Thymus (tissue), 14 donors: ENCODE results near the gene RPL29. TPM values are rescaled to one million over a fixed set of nuclear protein-coding genes. Genes with fewer than 3 reads are reported as not detected.
"Not testable (repeated sequence)": the region's sequence is repeated elsewhere in the genome, so short reads cannot be mapped to it uniquely, and the experiment has no call there.

ENCODE experiments used
- DNase-seq, 9 donors: peaks; one replicate each; pipeline ENCODE4 v3.0.0-alpha.2; 2013; ENCODE audit warnings: low spot score in 9 of 9, low read depth in 6 of 9, missing footprints in 1 of 9
- H3K27ac ChIP-seq, 2 donors: one replicate each; pipeline ENCODE4 v1.5.1; 2013; ENCODE audit warnings: control low read depth in 1 of 2, low read depth in 1 of 2, low read length in 1 of 2, mild to moderate bottlenecking in 1 of 2, moderate library complexity in 1 of 2
- H3K27me3 ChIP-seq, 2 donors: one replicate each; pipeline ENCODE4 v1.5.1; 2013; ENCODE audit warnings: low read length in 1 of 2; ENCODE audit not compliant: control insufficient read depth in 2 of 2, insufficient read depth in 1 of 2
- H3K36me3 ChIP-seq, 2 donors: one replicate each; pipeline ENCODE4 v1.5.1; 2013; ENCODE audit warnings: low read length in 1 of 2, mild to moderate bottlenecking in 1 of 2, moderate library complexity in 1 of 2; ENCODE audit not compliant: control insufficient read depth in 2 of 2, insufficient read depth in 2 of 2
- H3K4me1 ChIP-seq, 2 donors: one replicate each; pipeline ENCODE4 v1.5.1; 2013; ENCODE audit warnings: low read length in 2 of 2; ENCODE audit not compliant: control insufficient read depth in 2 of 2, insufficient read depth in 2 of 2
- H3K4me3 ChIP-seq, 2 donors: one replicate each; pipeline ENCODE4 v1.5.1; 2013; ENCODE audit warnings: low read length in 2 of 2, control low read depth in 1 of 2, mild to moderate bottlenecking in 1 of 2
- H3K9me3 ChIP-seq, 2 donors: one replicate each; pipeline ENCODE4 v1.5.1; 2013; ENCODE audit warnings: low read length in 1 of 2, mild to moderate bottlenecking in 1 of 2; ENCODE audit not compliant: control insufficient read depth in 2 of 2, insufficient read depth in 1 of 2
- WGBS: extraction: QIAGEN DNeasy Blood & Tissue Kit; methylation state at CpG from one replicate; pipeline ENCODE4 v1.1.7; 2013; 5-methylcytosine and 5-hydroxymethylcytosine counted together
- long read RNA-seq, 10 donors: transcript quantifications; one replicate each; lab custom pipeline, GENCODE V29; 2026
- polyA plus RNA-seq: library from polyadenylated mRNA; stranded (reverse); fragments of 200-250 nt; gene quantifications from one replicate; pipeline ENCODE4 v1.2.3, GENCODE V29; 2013
- total RNA-seq: library from RNA; stranded (reverse); fragments of 120-200 nt; gene quantifications from one replicate; pipeline ENCODE4 v1.2.4, GENCODE V29; 2013
- donor health status: healthy.

Gene RPL29
- 1,457 TPM for total RNA-seq
- 1,964 TPM for polyA plus RNA-seq
- long read RNA-seq, donor 1, transcript RPL29-201 (4 exons, 723 nt), result major isoform, 34 of 45 reads
- long read RNA-seq, donor 1, partial matches to known transcripts, result 11 of 45 reads
- long read RNA-seq, donor 1, other reads (novel, unspliced or antisense), result 0 of 45 reads
- long read RNA-seq, donor 2, transcript RPL29-201 (4 exons, 723 nt), result major isoform, 632 of 851 reads
- long read RNA-seq, donor 2, transcript RPL29-206 (3 exons, 880 nt), result minor isoform, 6 of 851 reads
- long read RNA-seq, donor 2, partial matches to known transcripts, result 159 of 851 reads
- long read RNA-seq, donor 2, other reads (novel, unspliced or antisense), result 49 of 851 reads
- long read RNA-seq, donor 3, transcript RPL29-206 (3 exons, 880 nt), result minor isoform, 7 of 1,131 reads
- long read RNA-seq, donor 3, transcript RPL29-201 (4 exons, 723 nt), result major isoform, 919 of 1,131 reads
- long read RNA-seq, donor 3, partial matches to known transcripts, result 131 of 1,131 reads
- long read RNA-seq, donor 3, other reads (novel, unspliced or antisense), result 70 of 1,131 reads
- long read RNA-seq, donor 4, transcript RPL29-201 (4 exons, 723 nt), result major isoform, 296 of 391 reads
- long read RNA-seq, donor 4, partial matches to known transcripts, result 51 of 391 reads
- long read RNA-seq, donor 4, other reads (novel, unspliced or antisense), result 38 of 391 reads
- long read RNA-seq, donor 5, transcript RPL29-201 (4 exons, 723 nt), result major isoform, 1,253 of 1,738 reads
- long read RNA-seq, donor 5, transcript RPL29-206 (3 exons, 880 nt), result minor isoform, 7 of 1,738 reads
- long read RNA-seq, donor 5, partial matches to known transcripts, result 359 of 1,738 reads
- long read RNA-seq, donor 5, other reads (novel, unspliced or antisense), result 117 of 1,738 reads
- long read RNA-seq, donor 6, transcript RPL29-201 (4 exons, 723 nt), result major isoform, 446 of 588 reads
- long read RNA-seq, donor 6, partial matches to known transcripts, result 92 of 588 reads
- long read RNA-seq, donor 6, other reads (novel, unspliced or antisense), result 47 of 588 reads
- long read RNA-seq, donor 7, transcript RPL29-201 (4 exons, 723 nt), result major isoform, 415 of 522 reads
- long read RNA-seq, donor 7, partial matches to known transcripts, result 49 of 522 reads
- long read RNA-seq, donor 7, other reads (novel, unspliced or antisense), result 49 of 522 reads
- long read RNA-seq, donor 8, transcript RPL29-201 (4 exons, 723 nt), result major isoform, 293 of 373 reads
- long read RNA-seq, donor 8, partial matches to known transcripts, result 59 of 373 reads
- long read RNA-seq, donor 8, other reads (novel, unspliced or antisense), result 16 of 373 reads
- long read RNA-seq, donor 9, transcript RPL29-201 (4 exons, 723 nt), result major isoform, 321 of 399 reads
- long read RNA-seq, donor 9, partial matches to known transcripts, result 41 of 399 reads
- long read RNA-seq, donor 9, other reads (novel, unspliced or antisense), result 31 of 399 reads
- long read RNA-seq, donor 10, transcript RPL29-206 (3 exons, 880 nt), result minor isoform, 5 of 409 reads
- long read RNA-seq, donor 10, transcript RPL29-201 (4 exons, 723 nt), result major isoform, 313 of 409 reads
- long read RNA-seq, donor 10, partial matches to known transcripts, result 58 of 409 reads
- long read RNA-seq, donor 10, other reads (novel, unspliced or antisense), result 32 of 409 reads

GRCh38 chr3:51995346-51996163 is at the start of gene RPL29:
Gene RPL29 (minus strand): TSS chr3:51995895. CDS start chr3:51995461, 434 bp downstream.
- Histone ChIP-seq H3K4me1 (peaks cover 9 to 23% of the 10 kb centered on the region in 2 donors), H3K27ac (peak within 1 kb of the TSS; percentile 91 to 95), H3K27me3 (peaks cover 0 to 2% of the 10 kb centered on the region in 2 donors), H3K9me3 (no peaks in the 10 kb centered on the region), H3K36me3 (peaks cover 27 to 36% of the 10 kb centered on the region in 2 donors), H3K4me3 (peak within 1 kb of the TSS; percentile 67 to 98)
- DNase-seq, result peak; percentile 86 to 97 (median 91)
- under 1% methylated on average over 40 of the region's 40 CpGs for WGBS

- H3K4me3 ChIP-seq, result no peak overlapping the region
- no peaks in the 10 kb centered on the region for H3K9me3 ChIP-seq
- WGBS, result 97% methylated on average over 18 of the region's 18 CpGs
- no peak overlapping the region for H3K27ac ChIP-seq
- DNase-seq, result no peak
- peaks cover 0 to 2% of the 10 kb centered on the region in 2 donors for H3K27me3 ChIP-seq
- H3K4me1 ChIP-seq, result no peaks in the 10 kb centered on the region
- H3K36me3 ChIP-seq, result peaks cover 9 to 15% of the 10 kb centered on the region in 2 donors
Measured at GRCh38 chr3:52044869-52045619, 49.3 kb upstream of the RPL29 start.

GRCh38 chr3:52043750-52044149 is 48.1 kb upstream of the RPL29 start:
- H3K27me3 ChIP-seq, result peaks cover 0 to 2% of the 10 kb centered on the region in 2 donors
- WGBS, result 94% methylated on average over 6 of the region's 6 CpGs
- H3K27ac ChIP-seq, result no peak overlapping the region
- no peaks in the 10 kb centered on the region for H3K4me1 ChIP-seq
- peaks cover 0 to 2% of the 10 kb centered on the region in 2 donors for H3K36me3 ChIP-seq
- DNase-seq, result no peak
- H3K9me3 ChIP-seq, result no peaks in the 10 kb centered on the region
- H3K4me3 ChIP-seq, result no peak overlapping the region

GRCh38 chr3:52043039-52043438 is 47.3 kb upstream of the RPL29 start:
- not testable (repeated sequence) for H3K27ac ChIP-seq, H3K9me3 ChIP-seq, DNase-seq, H3K27me3 ChIP-seq, H3K4me1 ChIP-seq, H3K36me3 ChIP-seq, H3K4me3 ChIP-seq
- WGBS, result 97% methylated on average over 1 of the region's 1 CpG

- H3K27ac ChIP-seq, result no peak overlapping the region
- H3K9me3 ChIP-seq, result no peaks in the 10 kb centered on the region
- H3K27me3 ChIP-seq, result peaks cover 0 to 2% of the 10 kb centered on the region in 2 donors
- H3K4me1 ChIP-seq, result no peaks in the 10 kb centered on the region
- H3K36me3 ChIP-seq, result no peaks in the 10 kb centered on the region
- WGBS, result 91% methylated on average over 10 of the region's 10 CpGs
- H3K4me3 ChIP-seq, result no peak overlapping the region
- DNase-seq, result no peak
Measured at GRCh38 chr3:52041118-52041731, 45.5 kb upstream of the RPL29 start.

GRCh38 chr3:52040600-52040999 is 44.9 kb upstream of the RPL29 start:
- H3K36me3 ChIP-seq, result no peaks in the 10 kb centered on the region
- H3K4me3 ChIP-seq, result no peak overlapping the region
- H3K27me3 ChIP-seq, result peaks cover 0 to 2% of the 10 kb centered on the region in 2 donors
- no peaks in the 10 kb centered on the region for H3K4me1 ChIP-seq
- no peaks in the 10 kb centered on the region for H3K9me3 ChIP-seq
- DNase-seq, result no peak
- no peak overlapping the region for H3K27ac ChIP-seq
- 91% methylated on average over 8 of the region's 8 CpGs for WGBS

- no peaks in the 10 kb centered on the region for H3K4me1 ChIP-seq
- no peak overlapping the region for H3K27ac ChIP-seq
- H3K36me3 ChIP-seq, result no peaks in the 10 kb centered on the region
- DNase-seq, result no peak
- H3K4me3 ChIP-seq, result no peak overlapping the region
- H3K27me3 ChIP-seq, result peaks cover 0 to 2% of the 10 kb centered on the region in 2 donors
- 93% methylated on average over 17 of the region's 17 CpGs for WGBS
- H3K9me3 ChIP-seq, result no peaks in the 10 kb centered on the region
Measured at GRCh38 chr3:52039846-52040245, 44.2 kb upstream of the RPL29 start.
